Gastrocnemius medialis (tissue), 4 donors: ENCODE measurements around the gene PGP. TPM values are rescaled to one million over a fixed set of nuclear protein-coding genes. Genes with fewer than 3 reads are reported as not detected.

Experiments used
- ATAC-seq, 2 donors: fragments of 150-250 bp; one replicate each; pipeline ENCODE4 v1.9.1; 2016
- DNase-seq, 2 donors: peaks; one replicate each; pipeline ENCODE4 v3.0.0-alpha.2; 2019
- H3K27ac ChIP-seq, 4 donors: fragments of 200-600 bp; sonication (generic); 1 replicate in 1 of 4; 2 replicates in 3 of 4; pipeline ENCODE4 v1.5.1; 2016 to 2018; ENCODE audit warnings: mild to moderate bottlenecking in 2 of 4, moderate library complexity in 1 of 4
- H3K27me3 ChIP-seq, 3 donors: fragments of 200-600 bp; sonication (generic) in 2 of 3; 1 replicate in 1 of 3; 2 replicates in 2 of 3; pipeline versions ENCODE4 v1.5.1 to v1.6.0; 2016 to 2019; ENCODE audit warnings: mild to moderate bottlenecking in 1 of 3, moderate library complexity in 1 of 3
- H3K36me3 ChIP-seq, 2 donors: fragments of 200-600 bp; sonication (generic) in 1 of 2; one replicate each; pipeline ENCODE4 v1.5.1; 2017 to 2018
- H3K4me1 ChIP-seq, 2 donors: fragments of 200-600 bp; sonication (generic) in 1 of 2; one replicate each; pipeline ENCODE4 v1.5.1; 2016 to 2017; ENCODE audit warnings: mild to moderate bottlenecking in 2 of 2
- H3K4me3 ChIP-seq, 4 donors: fragments of 200-600 bp; sonication (generic) in 3 of 4; 1 replicate in 1 of 4; 2 replicates in 3 of 4; pipeline ENCODE4 v1.5.1; 2016 to 2019; ENCODE audit warnings: mild to moderate bottlenecking in 2 of 4
- H3K9me3 ChIP-seq, 3 donors: fragments of 200-600 bp; sonication (generic) in 2 of 3; 1 replicate in 1 of 3; 2 replicates in 2 of 3; pipeline ENCODE4 v1.5.1; 2016 to 2019
- POLR2A ChIP-seq, 2 donors: fragments of 450-650 bp; IDR thresholded peaks; one replicate each; pipeline ENCODE4 v1.6.1; 2017; ENCODE audit warnings: antibody characterized with exemption in 2 of 2, mild to moderate bottlenecking in 2 of 2, moderate library complexity in 2 of 2
- in situ Hi-C, 4 donors: fragments of 200-750 bp; cut with MboI; loops; one replicate each; pipeline versions ENCODE4 v1.15.0 to v1.8.0; 2017; ENCODE audit warnings: low sequenced_read_pairs in 4 of 4
- intact Hi-C: fragments of 100-400 bp; cut with DNase I; formaldehyde crosslinking; loops from one replicate; pipeline ENCODE4 v1.15.1; 2023; ENCODE audit warnings: low total_unique reads
- total RNA-seq, 4 donors: library from RNA; depleted of rRNA; stranded (reverse); fragments of >200 nt; gene quantifications; one replicate each; pipeline versions ENCODE4 v1.1.0 to v1.2.3, GENCODE V29; 2016
- TF ChIP-seq, protein P1 (sequence below), 5 experiments: fragments of 450-650 bp in 3 of 5; fragments of 200-600 bp in 2 of 5; sonication (generic) in 2 of 5; IDR thresholded peaks in 4 of 5; conservative IDR thresholded peaks in 1 of 5; 1 replicate in 4 of 5; 2 replicates in 1 of 5; pipeline ENCODE4 v1.5.1; 2016 to 2019; ENCODE audit warnings: antibody characterized with exemption in 5 of 5, mild to moderate bottlenecking in 3 of 5, moderate library complexity in 3 of 5

The PGP gene
- total RNA-seq, 4 donors from 2014 or later = 19.6 to 43.1 (median 25.6) TPM

DNA sequence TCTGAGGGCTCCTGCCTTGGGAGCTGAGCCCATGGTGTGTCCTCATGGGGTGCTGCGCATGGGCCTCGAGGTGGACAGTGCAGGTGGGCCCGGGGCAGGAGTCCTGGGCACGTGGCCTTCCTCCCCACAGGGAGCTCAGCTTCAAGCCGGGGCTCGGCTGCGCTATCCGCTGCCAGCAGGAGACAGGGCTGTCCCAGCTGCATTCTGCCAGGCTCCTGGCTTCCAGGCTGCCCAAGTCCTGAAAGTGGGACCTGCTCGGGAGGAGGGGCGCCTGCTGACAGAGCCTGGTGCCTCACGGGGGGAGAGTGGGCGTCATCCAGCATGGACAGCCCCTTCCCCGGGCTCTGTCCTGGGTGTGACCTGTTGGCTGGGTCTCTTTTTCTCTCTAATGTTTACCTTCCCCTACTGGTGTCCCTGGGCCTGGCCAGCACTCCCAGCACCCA is 51.9 kb downstream of the PGP start:
- no peaks in the 10 kb centered on the region for H3K27me3 ChIP-seq
- H3K36me3 ChIP-seq = peaks cover 0 to 7% of the 10 kb centered on the region in 2 donors
- H3K4me1 ChIP-seq = peaks cover 3 to 19% of the 10 kb centered on the region in 2 donors
- H3K27ac ChIP-seq = no peak overlapping the region
- DNase-seq (no peak), ATAC-seq (no peak)
- no peaks in the 10 kb centered on the region for H3K9me3 ChIP-seq
- H3K4me3 ChIP-seq = no peak overlapping the region
- TF ChIP-seq, protein P1, sequence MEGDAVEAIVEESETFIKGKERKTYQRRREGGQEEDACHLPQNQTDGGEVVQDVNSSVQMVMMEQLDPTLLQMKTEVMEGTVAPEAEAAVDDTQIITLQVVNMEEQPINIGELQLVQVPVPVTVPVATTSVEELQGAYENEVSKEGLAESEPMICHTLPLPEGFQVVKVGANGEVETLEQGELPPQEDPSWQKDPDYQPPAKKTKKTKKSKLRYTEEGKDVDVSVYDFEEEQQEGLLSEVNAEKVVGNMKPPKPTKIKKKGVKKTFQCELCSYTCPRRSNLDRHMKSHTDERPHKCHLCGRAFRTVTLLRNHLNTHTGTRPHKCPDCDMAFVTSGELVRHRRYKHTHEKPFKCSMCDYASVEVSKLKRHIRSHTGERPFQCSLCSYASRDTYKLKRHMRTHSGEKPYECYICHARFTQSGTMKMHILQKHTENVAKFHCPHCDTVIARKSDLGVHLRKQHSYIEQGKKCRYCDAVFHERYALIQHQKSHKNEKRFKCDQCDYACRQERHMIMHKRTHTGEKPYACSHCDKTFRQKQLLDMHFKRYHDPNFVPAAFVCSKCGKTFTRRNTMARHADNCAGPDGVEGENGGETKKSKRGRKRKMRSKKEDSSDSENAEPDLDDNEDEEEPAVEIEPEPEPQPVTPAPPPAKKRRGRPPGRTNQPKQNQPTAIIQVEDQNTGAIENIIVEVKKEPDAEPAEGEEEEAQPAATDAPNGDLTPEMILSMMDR (IDR thresholded peaks at IDR 0.05 in 4 of 5, conservative IDR thresholded peaks at IDR 0.05 in 1 of 5) = no peak
- intact Hi-C loops (no loop called here), in situ Hi-C loops (no loop called here)

DNA sequence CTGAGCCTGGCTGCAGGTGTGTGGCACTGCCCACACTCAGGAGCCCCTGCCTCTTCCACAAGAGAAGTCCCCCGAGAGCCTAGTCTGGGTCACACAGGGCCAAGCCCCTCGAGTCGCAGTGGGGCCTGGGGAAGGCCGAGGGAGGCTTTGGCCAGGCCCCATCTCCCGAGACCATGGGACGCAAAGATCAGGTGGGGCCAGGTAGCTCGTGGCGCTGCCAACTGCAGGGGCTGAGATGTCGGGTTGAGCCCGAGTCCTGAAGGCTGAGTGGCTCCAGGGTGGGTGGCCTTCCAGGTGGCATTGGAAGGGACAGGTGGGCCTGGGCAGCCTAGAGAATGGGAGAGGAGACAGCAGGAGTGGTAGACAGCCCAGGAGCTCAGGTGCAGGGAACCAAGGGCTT is 52.7 kb downstream of the PGP start:
- Histone ChIP-seq H3K9me3 (no peaks in the 10 kb centered on the region), H3K27me3 (no peaks in the 10 kb centered on the region), H3K27ac (peak overlapping the region in 1 of 4 donors; percentile 62), H3K36me3 (peaks cover 0 to 7% of the 10 kb centered on the region in 2 donors), H3K4me3 (no peak overlapping the region), H3K4me1 (peaks cover 11 to 27% of the 10 kb centered on the region in 2 donors)
- TF ChIP-seq, protein P1 (IDR thresholded peaks at IDR 0.05 in 4 of 5, conservative IDR thresholded peaks at IDR 0.05 in 1 of 5) = no peak
- no peak for TF ChIP-seq POLR2A (IDR thresholded peaks at IDR 0.05)
- DNase-seq (no peak), ATAC-seq (no peak)
- in situ Hi-C loops = no loop called here
- intact Hi-C loops = no loop called here

Other genes starting within 250 kb of the PGP start
- not detected for gene RNF151, start 248.0 kb downstream of the PGP start, total RNA-seq
- gene TBL3, start 242.8 kb downstream of the PGP start, total RNA-seq = 10 to 100 TPM; 48.2 to 79.5 (median 71.4) TPM
- gene NOXO1, start 233.4 kb downstream of the PGP start, total RNA-seq = under 1 TPM in 2 of 4 donors, not detected in 2; 0.33 to 0.46 TPM
- 10 to 100 TPM; 16.3 to 27.0 (median 20.1) TPM for gene GFER, start 230.6 kb downstream of the PGP start, total RNA-seq
- gene SYNGR3, start 224.9 kb downstream of the PGP start, total RNA-seq = 1 to 10 TPM in 1 of 4 donors, not detected in 3; 2.3 TPM
- gene ZNF598, start 205.0 kb downstream of the PGP start, total RNA-seq = 10 to 100 TPM; 57.0 to 92.2 (median 75.4) TPM
- not detected for gene NPW, start 195.1 kb downstream of the PGP start, total RNA-seq
- 10 to 100 TPM; 51.6 to 86.9 (median 74.4) TPM for gene NHERF2, start 187.9 kb downstream of the PGP start, total RNA-seq
- gene NTHL1, start 167.0 kb downstream of the PGP start, total RNA-seq = 10 to 100 TPM in 1 of 4 donors, 1 to 10 TPM in 3; 3.5 to 13.6 (median 6.4) TPM
- 10 to 100 TPM; 44.5 to 62.7 (median 53.8) TPM for gene TSC2, start 166.9 kb downstream of the PGP start, total RNA-seq
- gene PKD1, start 78.9 kb downstream of the PGP start, total RNA-seq = 100 to 1,000 TPM; 168 to 376 (median 339) TPM
- gene RAB26, start 66.2 kb downstream of the PGP start, total RNA-seq = 1 to 10 TPM in 2 of 4 donors, not detected in 2; 1.3 to 4.2 TPM
- gene TRAF7, start 59.1 kb downstream of the PGP start, total RNA-seq = 10 to 100 TPM; 39.5 to 71.4 (median 55.9) TPM
- gene CASKIN1, start 18.2 kb downstream of the PGP start, total RNA-seq = under 1 TPM in 3 of 4 donors, not detected in 1; 0.07 to 0.51 (median 0.10) TPM
- 10 to 100 TPM; 40.3 to 77.0 (median 73.5) TPM for gene MLST8, start 9.4 kb downstream of the PGP start, total RNA-seq
- gene BRICD5, start 4.0 kb downstream of the PGP start, total RNA-seq = 1 to 10 TPM in 3 of 4 donors, under 1 TPM in 1; 0.15 to 2.2 (median 1.4) TPM
- gene E4F1, start 8.8 kb upstream of the PGP start, total RNA-seq = 10 to 100 TPM; 24.5 to 38.4 (median 27.0) TPM
- gene DNASE1L2, start 21.6 kb upstream of the PGP start, total RNA-seq = 1 to 10 TPM in 1 of 4 donors, under 1 TPM in 1, not detected in 2; 0.69 to 2.1 TPM
- 100 to 1,000 TPM in 1 of 4 donors, 10 to 100 TPM in 3; 74.0 to 137 (median 79.3) TPM for gene ECI1, start 36.7 kb upstream of the PGP start, total RNA-seq
- gene RNPS1, start 53.3 kb upstream of the PGP start, total RNA-seq = 100 to 1,000 TPM; 158 to 222 (median 172) TPM
- gene ABCA3, start 125.9 kb upstream of the PGP start, total RNA-seq = 10 to 100 TPM in 3 of 4 donors, 1 to 10 TPM in 1; 2.7 to 15.0 (median 10.9) TPM
- 1 to 10 TPM; 1.8 to 3.6 (median 2.4) TPM for gene CCNF, start 214.6 kb upstream of the PGP start, total RNA-seq
- under 1 TPM in 2 of 4 donors, not detected in 2; 0.33 to 0.91 TPM for gene TEDC2, start 245.3 kb upstream of the PGP start, total RNA-seq